HFF-Myc (cell line): Measurements from ENCODE around the gene DNAJC10.
"Not testable (repeated sequence)": the region's sequence is repeated elsewhere in the genome, so short reads cannot be mapped to it uniquely, and the experiment has no call there.

ENCODE experiments used
- DNase-seq: peaks from one replicate; pipeline ENCODE4 v3.0.0-alpha.2; 2011; ENCODE audit warnings: low read depth; ENCODE audit errors: extremely low read depth
- H3K4me3 ChIP-seq: replicated peaks from 2 replicates; pipeline ENCODE4 v1.5.1; 2011; ENCODE audit warnings: low read depth, mild to moderate bottlenecking, control low read depth, low read length
- TF ChIP-seq, protein P1 (sequence below): IDR thresholded peaks from 2 replicates; pipeline ENCODE4 v1.5.1; 2012; ENCODE audit warnings: mild to moderate bottlenecking, low read depth, low read length, control low read depth; ENCODE audit errors: missing control alignments

DNAJC10 gene

DNA sequence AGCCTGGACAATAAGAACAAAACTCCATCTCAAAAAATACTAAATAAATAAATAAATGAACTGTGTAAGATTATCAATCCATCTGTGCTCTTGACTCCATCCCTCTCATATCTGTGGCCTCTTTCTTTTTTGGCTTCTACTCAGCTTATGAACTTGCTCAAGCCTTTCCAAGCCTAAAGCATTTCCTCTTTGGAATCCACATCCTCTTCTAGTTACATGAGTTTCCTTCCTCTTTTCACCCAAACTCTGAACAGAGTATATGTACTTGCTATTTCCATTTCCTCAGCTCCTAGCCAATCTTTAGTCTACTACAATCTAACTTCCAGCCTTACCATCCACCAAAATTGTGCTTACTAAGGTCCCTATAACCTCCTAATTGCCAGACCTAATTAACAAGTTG lies 2.5 kb upstream of the DNAJC10 start:
- DNase-seq = no peak
- TF ChIP-seq, protein P1, sequence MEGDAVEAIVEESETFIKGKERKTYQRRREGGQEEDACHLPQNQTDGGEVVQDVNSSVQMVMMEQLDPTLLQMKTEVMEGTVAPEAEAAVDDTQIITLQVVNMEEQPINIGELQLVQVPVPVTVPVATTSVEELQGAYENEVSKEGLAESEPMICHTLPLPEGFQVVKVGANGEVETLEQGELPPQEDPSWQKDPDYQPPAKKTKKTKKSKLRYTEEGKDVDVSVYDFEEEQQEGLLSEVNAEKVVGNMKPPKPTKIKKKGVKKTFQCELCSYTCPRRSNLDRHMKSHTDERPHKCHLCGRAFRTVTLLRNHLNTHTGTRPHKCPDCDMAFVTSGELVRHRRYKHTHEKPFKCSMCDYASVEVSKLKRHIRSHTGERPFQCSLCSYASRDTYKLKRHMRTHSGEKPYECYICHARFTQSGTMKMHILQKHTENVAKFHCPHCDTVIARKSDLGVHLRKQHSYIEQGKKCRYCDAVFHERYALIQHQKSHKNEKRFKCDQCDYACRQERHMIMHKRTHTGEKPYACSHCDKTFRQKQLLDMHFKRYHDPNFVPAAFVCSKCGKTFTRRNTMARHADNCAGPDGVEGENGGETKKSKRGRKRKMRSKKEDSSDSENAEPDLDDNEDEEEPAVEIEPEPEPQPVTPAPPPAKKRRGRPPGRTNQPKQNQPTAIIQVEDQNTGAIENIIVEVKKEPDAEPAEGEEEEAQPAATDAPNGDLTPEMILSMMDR = no peak

DNA sequence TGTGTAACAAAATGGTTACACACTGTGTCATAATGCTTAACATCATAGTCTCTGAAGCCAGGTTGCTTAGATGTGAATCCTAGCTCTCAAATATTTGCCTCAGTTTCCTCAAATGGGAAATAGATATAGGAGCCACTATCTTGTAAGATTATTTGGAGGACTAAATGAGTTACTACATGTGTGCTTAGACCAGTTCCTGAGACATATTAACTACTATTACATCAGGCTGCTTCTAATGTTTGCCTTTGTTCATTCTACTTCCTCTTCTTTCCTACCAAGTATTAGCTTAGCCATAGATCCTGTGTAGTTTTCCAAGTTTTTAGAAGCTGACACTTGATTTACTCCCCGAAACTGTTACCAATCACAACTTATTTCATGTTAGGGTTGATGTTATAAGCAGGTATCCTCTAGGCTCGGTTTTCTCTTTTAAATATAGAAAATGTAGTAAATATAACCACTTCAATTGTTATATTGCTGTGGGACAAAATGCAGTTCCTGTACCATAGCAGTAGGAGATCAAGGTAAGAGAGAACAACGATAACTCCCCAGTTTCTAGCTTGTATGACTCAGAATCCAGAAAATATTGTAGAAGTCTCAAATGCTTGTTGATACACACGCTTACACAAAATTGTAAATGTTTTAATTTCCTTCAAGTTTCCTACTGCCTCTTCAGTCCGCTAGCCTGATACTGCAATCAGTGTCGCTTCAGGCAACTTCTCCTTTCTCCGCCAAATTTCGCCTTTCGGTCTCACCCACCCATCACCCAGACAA lies 751 bp upstream of the DNAJC10 start:
- DNase-seq = no peak
- TF ChIP-seq, protein P1 = no peak
- peak overlapping the region; percentile 95 for H3K4me3 ChIP-seq

More for the DNA sequence above, 2.5 kb upstream of the DNAJC10 start:
- H3K4me3 ChIP-seq = no peak overlapping the region

DNA sequence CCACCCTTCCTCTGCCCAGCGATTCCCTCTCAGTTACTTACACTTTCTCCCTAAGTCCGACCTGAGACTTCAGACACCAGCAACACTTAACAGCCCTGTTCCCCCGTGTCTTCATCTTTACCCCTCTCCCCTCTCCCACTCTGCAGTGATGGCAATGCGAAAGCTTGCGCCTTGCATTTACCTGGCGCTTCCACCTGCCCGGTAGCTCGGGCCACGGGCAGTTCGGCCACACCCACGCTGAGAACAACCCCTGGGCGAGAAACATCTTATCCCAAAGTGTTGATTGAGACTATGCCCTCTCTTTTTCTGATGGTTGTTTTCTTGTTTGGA lies 558 bp downstream of the DNAJC10 start:
- peak overlapping the region; percentile 95 for H3K4me3 ChIP-seq
- TF ChIP-seq, protein P1 = no peak
- DNase-seq = no peak

DNA sequence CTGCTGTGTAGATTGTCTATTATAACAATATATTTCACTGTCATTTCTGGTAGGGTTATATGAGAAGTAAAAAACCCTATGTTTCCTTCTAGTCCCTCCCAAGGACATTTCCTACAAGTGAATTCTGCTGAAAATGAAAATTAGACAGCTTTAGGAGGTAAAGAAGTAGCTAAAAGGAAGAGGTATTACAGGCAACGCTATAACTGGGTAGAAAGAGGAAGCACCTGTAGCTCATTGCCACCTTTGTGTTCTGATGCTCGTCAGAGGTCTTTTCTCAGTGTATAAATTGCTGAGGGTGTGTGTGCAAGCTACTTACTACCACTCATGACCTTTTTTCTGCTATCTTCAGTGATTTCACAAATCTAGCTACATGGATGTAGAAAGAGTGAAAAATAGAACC lies 1.4 kb downstream of the DNAJC10 start:
- peak overlapping the region; percentile 95 for H3K4me3 ChIP-seq
- no peak for DNase-seq
- TF ChIP-seq, protein P1 = no peak

DNA sequence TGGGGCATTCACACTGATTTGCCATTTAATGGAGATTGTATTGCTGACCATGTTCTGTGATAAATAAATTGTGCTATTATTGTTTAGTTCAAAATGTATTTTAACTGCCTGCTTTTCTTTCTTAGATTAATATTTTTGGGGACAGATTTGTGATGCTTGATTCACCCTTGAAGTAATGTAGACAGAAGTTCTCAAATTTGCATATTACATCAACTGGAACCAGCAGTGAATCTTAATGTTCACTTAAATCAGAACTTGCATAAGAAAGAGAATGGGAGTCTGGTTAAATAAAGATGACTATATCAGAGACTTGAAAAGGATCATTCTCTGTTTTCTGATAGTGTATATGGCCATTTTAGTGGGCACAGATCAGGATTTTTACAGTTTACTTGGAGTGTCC lies 1.8 kb downstream of the DNAJC10 start:
- DNase-seq = no peak
- peak overlapping the region; percentile 95 for H3K4me3 ChIP-seq
- TF ChIP-seq, protein P1 = no peak

DNA sequence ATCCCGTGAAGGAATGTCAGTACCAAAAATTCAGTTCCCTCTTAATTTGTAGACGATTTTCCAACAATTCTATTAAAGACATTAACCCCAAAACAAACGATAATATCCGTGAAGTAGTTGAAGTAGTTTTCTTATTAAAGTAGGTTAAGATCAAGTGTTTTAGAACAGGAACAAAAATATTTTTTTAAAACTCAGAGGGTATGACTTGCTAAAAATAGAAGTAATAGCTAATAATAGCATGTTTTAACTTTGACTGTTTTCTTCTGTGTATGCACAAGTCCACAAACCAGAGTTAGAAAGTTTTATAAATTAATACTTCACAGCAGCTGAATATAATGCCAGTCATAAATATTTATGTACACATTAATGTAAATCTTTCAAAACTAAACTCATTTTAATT lies 2.4 kb downstream of the DNAJC10 start:
- H3K4me3 ChIP-seq = no peak overlapping the region
- DNase-seq = no peak
- TF ChIP-seq, protein P1 = no peak

DNA sequence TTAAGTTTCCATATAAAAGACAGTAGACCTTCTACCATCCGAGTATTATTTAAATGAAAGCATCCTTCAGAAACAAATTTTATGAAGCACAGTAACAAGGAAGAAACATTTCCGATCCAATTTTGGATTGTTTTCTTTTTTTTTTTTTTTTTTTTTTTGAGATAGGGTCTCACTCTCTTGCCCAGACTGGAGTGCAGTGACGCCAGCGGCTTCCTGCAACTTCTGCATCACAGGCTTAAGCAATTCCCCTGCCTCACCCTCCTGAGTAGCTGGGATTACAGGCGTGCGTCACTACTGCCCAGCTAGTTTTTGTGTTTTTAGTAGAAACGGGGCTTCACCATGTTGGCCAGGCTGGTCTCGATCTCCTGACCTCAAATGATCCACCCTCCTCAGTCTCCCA lies 3.1 kb downstream of the DNAJC10 start:
- not testable (repeated sequence) for DNase-seq, H3K4me3 ChIP-seq
